ENCODE measurements around the gene SLA2. TPM values are rescaled to one million over a fixed set of nuclear protein-coding genes. Genes with fewer than 3 reads are reported as not detected.
"Not testable (repeated sequence)": the region's sequence is repeated elsewhere in the genome, so short reads cannot be mapped to it uniquely, and the experiment has no call there.

The SLA2 gene
- total RNA-seq, 1 donor from 2014 or later, result 0.67 TPM

GRCh38 chr20:36684747-36685146, 38.8 kb upstream of the SLA2 start:
- intact Hi-C loops (cut with micrococcal nuclease), result no loop called here
- no peaks in the 10 kb centered on the region for H3K9me3 Mint-ChIP-seq
- POLR2A ChIA-PET, result no interaction called here
- no peaks in the 10 kb centered on the region for H3K27me3 Mint-ChIP-seq
- CTCF ChIA-PET, result no interaction called here
- H3K27ac Mint-ChIP-seq, result no peak overlapping the region
- H3K4me1 Mint-ChIP-seq, result no peaks in the 10 kb centered on the region
- ATAC-seq (ENCODE audit: low read depth) (no peak), DNase-seq (no peak)
- no peak for TF ChIP-seq CTCF (IDR thresholded peaks at IDR 0.05)
- no peak overlapping the region for H3K4me3 Mint-ChIP-seq
- peaks cover 60% of the 10 kb centered on the region for H3K36me3 Mint-ChIP-seq (ENCODE audit: low read depth)

- no peak for TF ChIP-seq CTCF (IDR thresholded peaks at IDR 0.05)
- DNase-seq, result no peak
- Mint-ChIP-seq H3K9me3 (no peaks in the 10 kb centered on the region), H3K27ac (no peak overlapping the region), H3K27me3 (no peaks in the 10 kb centered on the region), H3K36me3 (ENCODE audit: low read depth) (peaks cover 63% of the 10 kb centered on the region), H3K4me3 (no peak overlapping the region), H3K4me1 (no peaks in the 10 kb centered on the region)
- ChIA-PET CTCF (no interaction called here), POLR2A (no interaction called here)
- intact Hi-C loops (cut with micrococcal nuclease), result no loop called here
- no peak for ATAC-seq (ENCODE audit: low read depth)
Measured at GRCh38 chr20:36682311-36682710, 36.3 kb upstream of the SLA2 start.

GRCh38 chr20:36677422-36677771, 31.4 kb upstream of the SLA2 start:
- Mint-ChIP-seq H3K4me3 (no peak overlapping the region), H3K27me3 (no peaks in the 10 kb centered on the region), H3K4me1 (no peaks in the 10 kb centered on the region), H3K9me3 (no peaks in the 10 kb centered on the region), H3K36me3 (ENCODE audit: low read depth) (peaks cover 36% of the 10 kb centered on the region), H3K27ac (no peak overlapping the region)
- ChIA-PET CTCF (no interaction called here), POLR2A (no interaction called here)
- intact Hi-C loops (cut with micrococcal nuclease), result no loop called here
- no peak for TF ChIP-seq CTCF (IDR thresholded peaks at IDR 0.05)
- no peak for ATAC-seq (ENCODE audit: low read depth)
- DNase-seq, result no peak

GRCh38 chr20:36676701-36677421, 30.9 kb upstream of the SLA2 start:
- H3K4me3 Mint-ChIP-seq, result no peak overlapping the region

DNA sequence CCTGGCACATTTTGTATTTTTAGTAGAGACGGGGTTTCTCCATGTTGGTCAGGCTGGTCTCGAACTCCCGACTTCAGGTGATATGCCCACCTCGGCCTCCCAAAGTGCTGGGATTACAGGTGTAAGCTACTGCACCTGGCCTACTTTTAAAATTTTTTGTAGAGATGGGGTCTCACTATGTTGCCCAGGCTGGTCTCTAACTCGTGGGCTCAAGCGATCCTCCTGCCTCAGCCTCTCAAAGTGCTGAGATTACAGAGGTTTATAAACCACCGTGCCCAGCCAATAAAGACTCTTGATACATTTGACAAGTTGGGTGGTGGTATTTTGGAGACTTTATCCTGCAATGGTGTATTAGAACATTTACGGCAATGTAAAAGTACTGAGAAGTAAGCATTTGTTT, 29.5 kb upstream of the SLA2 start:
- H3K27ac Mint-ChIP-seq; H3K27me3 Mint-ChIP-seq; H3K4me1 Mint-ChIP-seq; intact Hi-C loops (cut with micrococcal nuclease); H3K9me3 Mint-ChIP-seq; DNase-seq; POLR2A ChIA-PET; CTCF ChIA-PET; ATAC-seq (ENCODE audit: low read depth); H3K4me3 Mint-ChIP-seq: not testable (repeated sequence)
- H3K36me3 Mint-ChIP-seq (ENCODE audit: low read depth), result peaks cover 29% of the 10 kb centered on the region

More at GRCh38 chr20:36676701-36677421, 30.9 kb upstream of the SLA2 start:
- Mint-ChIP-seq H3K27ac (no peak overlapping the region), H3K9me3 (no peaks in the 10 kb centered on the region), H3K4me1 (no peaks in the 10 kb centered on the region), H3K27me3 (no peaks in the 10 kb centered on the region), H3K36me3 (ENCODE audit: low read depth) (peaks cover 34% of the 10 kb centered on the region)
- intact Hi-C loops (cut with micrococcal nuclease), result no loop called here
- CTCF ChIA-PET, result no interaction called here
- POLR2A ChIA-PET, result no interaction called here
- DNase-seq, result no peak
- no peak for ATAC-seq (ENCODE audit: low read depth)
- no peak for TF ChIP-seq CTCF (IDR thresholded peaks at IDR 0.05)

GRCh38 chr20:36672991-36673390, 27.0 kb upstream of the SLA2 start:
- no peak for TF ChIP-seq CTCF (IDR thresholded peaks at IDR 0.05)
- H3K4me3 Mint-ChIP-seq, result no peak overlapping the region
- no peaks in the 10 kb centered on the region for H3K9me3 Mint-ChIP-seq
- intact Hi-C loops (cut with micrococcal nuclease), result no loop called here
- H3K4me1 Mint-ChIP-seq, result no peaks in the 10 kb centered on the region
- ChIA-PET POLR2A (no interaction called here), CTCF (no interaction called here)
- no peak for ATAC-seq (ENCODE audit: low read depth)
- no peak for DNase-seq
- H3K36me3 Mint-ChIP-seq (ENCODE audit: low read depth), result peaks cover 24% of the 10 kb centered on the region
- no peak overlapping the region for H3K27ac Mint-ChIP-seq
- no peaks in the 10 kb centered on the region for H3K27me3 Mint-ChIP-seq
